Stomach (tissue), 4 donors: ENCODE results near the gene BCAS3.

ENCODE experiments used
- POLR2A ChIP-seq, 4 donors: fragments of 450-650 bp; IDR thresholded peaks; one replicate each; pipeline ENCODE4 v1.6.1; 2016; ENCODE audit warnings: antibody characterized with exemption in 4 of 4, control low read depth in 2 of 4, mild to moderate bottlenecking in 1 of 4, moderate library complexity in 1 of 4
- POLR2AphosphoS5 ChIP-seq, 3 donors: sonication (generic); formaldehyde crosslinking; IDR thresholded peaks; one replicate each; pipeline ENCODE4 v1.6.1; 2016; ENCODE audit warnings: antibody characterized with exemption in 3 of 3
- TF ChIP-seq, protein P1 (sequence below), 7 experiments: fragments of 450-650 bp in 4 of 7; fragments of 200-600 bp in 3 of 7; sonication (generic) in 3 of 7; IDR thresholded peaks; one replicate each; pipeline ENCODE4 v1.5.1; 2016 to 2019; ENCODE audit warnings: antibody characterized with exemption in 7 of 7, control low read depth in 2 of 7, mild to moderate bottlenecking in 1 of 7

DNA sequence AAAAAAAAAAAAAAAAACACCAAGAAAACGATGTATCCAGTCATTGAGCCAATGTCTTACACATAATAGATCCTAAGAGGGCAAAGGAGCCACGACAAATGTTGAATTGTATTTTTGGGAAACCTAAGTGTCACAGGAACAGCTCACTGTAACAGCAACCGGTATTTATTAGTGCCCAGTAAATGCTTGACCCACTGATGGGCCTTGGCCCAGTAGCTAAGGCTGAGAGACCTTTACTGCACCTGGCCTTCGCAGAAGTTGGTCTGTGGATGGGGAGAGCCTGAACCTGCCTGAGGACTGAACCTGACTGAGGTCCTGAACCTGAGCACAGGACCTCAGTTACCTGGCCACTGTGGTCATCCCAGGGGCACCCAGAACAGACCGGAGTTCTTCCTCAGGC lies 657.0 kb downstream of the BCAS3 start:
- TF ChIP-seq POLR2A (IDR thresholded peaks at IDR 0.05) (no peak), POLR2AphosphoS5 (IDR thresholded peaks at IDR 0.05) (no peak)
- TF ChIP-seq, protein P1, sequence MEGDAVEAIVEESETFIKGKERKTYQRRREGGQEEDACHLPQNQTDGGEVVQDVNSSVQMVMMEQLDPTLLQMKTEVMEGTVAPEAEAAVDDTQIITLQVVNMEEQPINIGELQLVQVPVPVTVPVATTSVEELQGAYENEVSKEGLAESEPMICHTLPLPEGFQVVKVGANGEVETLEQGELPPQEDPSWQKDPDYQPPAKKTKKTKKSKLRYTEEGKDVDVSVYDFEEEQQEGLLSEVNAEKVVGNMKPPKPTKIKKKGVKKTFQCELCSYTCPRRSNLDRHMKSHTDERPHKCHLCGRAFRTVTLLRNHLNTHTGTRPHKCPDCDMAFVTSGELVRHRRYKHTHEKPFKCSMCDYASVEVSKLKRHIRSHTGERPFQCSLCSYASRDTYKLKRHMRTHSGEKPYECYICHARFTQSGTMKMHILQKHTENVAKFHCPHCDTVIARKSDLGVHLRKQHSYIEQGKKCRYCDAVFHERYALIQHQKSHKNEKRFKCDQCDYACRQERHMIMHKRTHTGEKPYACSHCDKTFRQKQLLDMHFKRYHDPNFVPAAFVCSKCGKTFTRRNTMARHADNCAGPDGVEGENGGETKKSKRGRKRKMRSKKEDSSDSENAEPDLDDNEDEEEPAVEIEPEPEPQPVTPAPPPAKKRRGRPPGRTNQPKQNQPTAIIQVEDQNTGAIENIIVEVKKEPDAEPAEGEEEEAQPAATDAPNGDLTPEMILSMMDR (IDR thresholded peaks at IDR 0.05) = no peak
